Fibroblast of skin of scalp (primary cell): Measurements from ENCODE around the gene ALG5. TPM values are rescaled to one million over a fixed set of nuclear protein-coding genes. Genes with fewer than 3 reads are reported as not detected.
A peak's percentile ranks its signal among the peaks of the same experiment; 100 is the strongest.

ENCODE experiments used
- DNase-seq: peaks from one replicate; pipeline ENCODE4 v3.0.0-alpha.2; 2013
- polyA plus RNA-seq, 2 experiments: library from polyadenylated mRNA; unstranded; fragments of 120-200 nt; gene quantifications; one replicate each; pipeline ENCODE4 v1.2.1, GENCODE V29; 2013; ENCODE audit not compliant: insufficient read length in 2 of 2

The ALG5 gene
- 25.9 TPM for polyA plus RNA-seq (2013, experiment 1 of 2; ENCODE audit: insufficient read length)
- polyA plus RNA-seq (2013, experiment 2 of 2; ENCODE audit: insufficient read length), result 26.4 TPM

DNA sequence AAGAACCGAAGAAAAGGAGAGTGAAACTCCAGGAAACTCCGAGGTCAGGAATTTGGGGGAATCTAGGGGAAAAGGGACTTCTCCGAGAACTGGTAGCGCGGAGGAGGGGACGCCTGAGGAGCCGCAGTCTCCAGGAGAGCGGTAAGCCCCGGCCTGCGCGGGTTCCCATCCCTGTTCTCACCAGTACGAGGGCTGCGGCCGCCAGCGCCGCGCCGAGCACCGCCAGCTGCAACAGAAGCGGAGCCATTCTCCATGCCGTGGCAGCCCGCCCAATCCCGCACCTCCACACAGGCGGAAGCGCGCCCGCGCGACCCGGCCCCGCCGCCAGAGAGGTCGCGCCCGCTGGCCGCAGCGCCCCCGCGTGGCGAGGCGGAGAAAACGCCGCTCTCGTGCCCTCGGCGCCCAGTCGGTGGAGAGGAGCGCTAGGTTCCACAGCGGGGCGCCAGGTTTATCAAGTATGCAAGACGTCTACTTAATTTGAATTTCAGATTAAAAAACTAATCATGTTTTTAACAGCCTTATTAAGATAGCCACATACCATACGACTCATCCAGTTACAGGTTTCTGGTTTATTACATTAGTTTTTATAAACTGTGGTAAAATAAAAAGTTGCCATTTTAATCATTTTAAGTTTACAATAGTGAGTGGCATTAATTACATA lies at the start of gene ALG5:
Gene ALG5 (minus strand): TSS at position 287 of the 661 bp plus-strand sequence. CDS start 40 bp downstream, at position 247.
- peak; percentile 90 for DNase-seq

DNA sequence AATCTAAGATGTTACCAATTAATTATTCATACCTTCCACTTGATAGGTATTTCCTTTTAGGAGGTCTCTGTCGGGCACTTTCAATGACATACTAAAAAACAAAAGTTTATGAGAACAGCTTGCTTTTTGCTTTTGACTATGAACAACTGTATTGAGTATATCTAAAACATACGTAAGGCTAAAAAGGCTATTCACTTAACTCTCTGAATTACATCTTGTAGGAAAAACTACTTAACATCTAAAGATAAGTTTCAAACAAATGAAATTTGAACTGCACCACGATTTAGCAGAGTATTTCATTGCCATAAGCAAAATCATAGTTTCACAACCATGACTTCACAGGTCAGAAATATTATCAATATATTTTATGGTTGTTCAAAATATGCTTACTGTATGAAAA lies 48.7 kb upstream of the ALG5 start:
- DNase-seq, result no peak

DNA sequence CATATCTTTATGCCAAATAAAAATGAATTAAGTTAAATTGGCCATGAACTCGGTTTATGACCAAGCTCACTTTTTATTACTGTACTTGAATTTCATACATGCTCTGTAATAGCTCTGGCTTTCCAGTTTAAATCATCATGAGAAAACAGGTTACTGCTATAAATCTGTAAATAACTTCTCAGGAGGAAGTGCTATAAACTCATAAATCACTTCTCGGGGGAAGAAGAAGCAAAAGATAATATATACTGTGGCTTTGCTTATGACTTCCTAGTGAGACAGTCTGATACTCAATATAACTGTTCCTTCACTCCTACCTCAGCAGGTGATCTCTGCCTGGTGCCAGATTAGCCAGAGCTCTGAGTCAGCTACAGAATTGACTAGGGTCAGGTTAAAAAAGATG lies 47.9 kb upstream of the ALG5 start:
- DNase-seq, result no peak

DNA sequence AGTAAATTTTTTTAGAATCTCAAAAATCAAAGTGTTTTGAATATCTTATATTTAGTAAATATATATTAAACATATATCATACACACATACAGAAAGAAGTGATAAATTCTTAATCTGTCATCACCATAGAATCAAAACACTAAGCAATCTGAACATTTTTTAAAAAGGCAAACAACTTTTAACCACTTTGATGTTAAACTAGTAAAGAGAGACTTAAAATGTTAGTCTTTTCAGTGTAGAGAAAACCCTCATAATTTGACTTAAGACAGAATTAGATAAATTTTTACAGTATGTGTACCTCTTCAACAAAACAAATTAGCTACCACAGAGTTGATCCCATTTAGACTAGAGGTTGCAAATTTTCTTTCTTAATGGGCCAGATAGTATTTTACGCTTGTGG lies 46.9 kb upstream of the ALG5 start:
- DNase-seq, result no peak

GRCh38 chr13:37040789-37041188 lies 41.6 kb upstream of the ALG5 start:
- no peak for DNase-seq

DNA sequence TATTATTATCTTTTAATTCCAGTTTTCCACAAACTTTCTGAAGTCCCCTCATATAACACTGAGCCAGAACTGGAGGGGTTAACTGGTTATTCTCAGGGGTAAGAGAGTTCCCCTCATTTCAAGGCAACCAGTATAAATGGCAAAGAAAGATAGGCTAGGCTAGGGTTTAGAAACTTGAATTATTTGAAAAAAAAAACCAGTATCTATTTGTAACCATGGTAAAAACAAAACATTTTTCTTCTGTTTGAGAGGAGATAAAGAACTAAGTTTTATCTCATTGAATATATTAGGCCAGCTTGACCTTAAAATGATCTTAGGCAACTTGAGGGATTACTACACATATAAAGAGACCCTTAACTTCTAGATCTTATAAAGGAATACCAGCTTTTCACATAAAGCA lies 40.8 kb upstream of the ALG5 start:
- DNase-seq, result no peak

GRCh38 chr13:37037241-37037640 lies 38.1 kb upstream of the ALG5 start:
- no peak for DNase-seq

- peak; percentile 31 for DNase-seq
These were observed 30.5 kb upstream of the ALG5 start for GRCh38 chr13:37029617-37030016.

DNA sequence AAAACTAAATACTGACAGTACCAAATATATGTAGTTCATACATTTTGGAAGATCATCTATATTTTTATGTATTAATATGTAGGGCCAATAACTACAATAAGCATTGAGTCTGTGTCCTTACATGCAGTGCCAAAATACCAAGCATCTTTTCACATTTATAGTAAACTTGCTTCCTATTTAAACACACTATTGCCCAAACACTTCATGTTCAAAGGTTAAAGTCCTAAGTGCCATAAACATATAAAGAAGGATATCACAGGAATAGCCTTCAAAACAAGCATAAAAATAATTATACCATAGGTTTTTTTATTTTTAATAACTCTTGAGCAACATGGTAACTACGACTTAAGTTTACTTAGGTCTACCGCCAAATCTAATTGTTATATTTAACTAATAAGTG lies 28.5 kb upstream of the ALG5 start:
- DNase-seq, result no peak

DNA sequence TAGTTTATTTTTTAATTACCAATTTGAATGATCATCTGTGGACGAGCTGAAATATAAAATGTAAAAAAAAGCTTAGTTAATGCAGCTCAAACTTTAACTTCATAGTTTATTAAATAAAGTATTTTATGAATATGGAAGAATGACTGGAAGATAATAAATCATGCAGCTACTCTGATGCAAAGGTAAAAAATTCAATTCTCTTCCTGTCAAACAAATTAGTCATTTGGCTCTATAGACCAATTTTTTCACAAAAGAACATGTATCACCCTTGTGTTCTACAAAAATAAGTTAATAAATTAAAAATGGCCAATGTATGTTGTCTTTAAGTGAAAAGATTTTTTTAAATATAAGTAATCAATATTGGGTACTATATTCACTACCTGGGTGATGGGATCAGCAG lies 27.6 kb upstream of the ALG5 start:
- DNase-seq, result no peak

- DNase-seq, result peak; percentile 2
These were observed 24.7 kb upstream of the ALG5 start for GRCh38 chr13:37023871-37024270.

DNA sequence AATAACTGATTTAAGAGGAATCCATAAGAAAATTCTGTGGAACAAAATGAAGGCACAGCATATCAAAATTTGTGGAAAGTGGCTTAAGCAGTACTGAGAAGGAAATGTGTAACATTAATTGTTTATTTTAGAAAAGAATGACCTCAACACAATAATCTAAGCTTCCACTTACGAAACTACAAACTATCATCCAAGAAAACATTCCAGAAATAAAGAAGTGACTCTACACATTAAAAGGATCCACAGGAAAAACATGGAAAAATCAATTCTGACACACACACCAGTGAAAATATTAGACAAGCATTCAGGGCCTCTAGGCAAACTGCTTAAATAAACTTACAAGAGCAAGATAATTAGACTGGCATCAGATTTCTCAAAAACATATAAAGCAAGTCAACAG lies 15.5 kb upstream of the ALG5 start:
- DNase-seq, result peak; percentile 36

GRCh38 chr13:37011788-37012187 lies 12.6 kb upstream of the ALG5 start:
- no peak for DNase-seq

- DNase-seq, result no peak
These were observed 11.9 kb upstream of the ALG5 start for GRCh38 chr13:37011002-37011401.

DNA sequence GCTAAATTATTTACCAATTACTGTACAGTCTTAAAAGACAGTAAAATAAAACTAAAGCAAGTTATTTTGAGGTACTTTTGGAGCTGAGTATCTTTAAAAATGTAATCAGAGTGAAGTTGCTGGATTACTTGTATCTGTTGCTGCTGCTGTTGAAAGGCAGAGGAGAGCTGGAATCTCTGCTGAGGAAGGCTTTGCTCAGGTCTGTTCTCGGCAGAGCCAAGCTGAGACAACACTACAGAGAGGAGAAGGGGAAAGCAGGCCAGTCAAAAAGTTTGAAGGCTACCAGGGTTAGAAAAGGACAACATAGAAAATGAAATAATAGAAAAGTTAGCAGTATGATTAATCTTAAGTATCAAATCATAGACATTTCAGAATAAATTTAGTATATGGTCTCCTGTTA lies 11.3 kb upstream of the ALG5 start:
- no peak for DNase-seq

DNA sequence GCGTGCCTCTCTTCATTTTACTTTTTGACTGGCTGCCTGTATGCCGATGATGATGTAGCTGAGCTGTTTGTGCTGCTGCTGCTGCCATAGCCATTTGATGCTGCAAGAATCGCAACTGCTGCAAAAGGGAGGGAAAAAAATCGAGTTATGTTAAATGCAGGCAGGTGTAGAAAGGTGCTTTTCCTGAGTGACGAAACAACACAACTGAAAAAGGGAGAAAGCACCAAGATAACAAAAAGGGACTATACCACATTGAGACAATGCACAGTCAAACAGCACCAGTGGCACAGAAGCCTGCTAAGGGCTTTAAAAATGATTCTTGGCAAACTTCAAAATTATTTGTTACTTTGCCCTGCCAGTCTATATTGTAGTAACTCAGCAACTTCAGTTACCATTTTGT lies 10.6 kb upstream of the ALG5 start:
- DNase-seq, result no peak

DNA sequence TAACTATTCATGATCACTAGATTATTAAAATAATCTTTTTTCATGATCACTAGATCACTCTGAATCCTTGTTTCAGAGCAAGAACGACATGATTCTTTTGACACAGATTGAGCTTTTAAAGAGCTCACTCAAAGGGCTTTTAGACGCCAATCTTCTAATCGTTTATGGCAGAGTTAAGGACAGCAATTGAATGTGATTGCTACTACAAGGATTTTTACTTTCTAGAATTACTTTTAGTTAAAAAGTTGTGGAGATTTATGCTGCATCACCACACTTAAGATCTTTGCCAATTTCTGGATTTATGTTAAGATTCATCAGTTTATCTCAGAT lies 2.7 kb upstream of the ALG5 start:
- DNase-seq, result no peak

- DNase-seq, result peak; percentile 3
These were observed 507 bp downstream of the ALG5 start for GRCh38 chr13:36998624-36999041.

DNA sequence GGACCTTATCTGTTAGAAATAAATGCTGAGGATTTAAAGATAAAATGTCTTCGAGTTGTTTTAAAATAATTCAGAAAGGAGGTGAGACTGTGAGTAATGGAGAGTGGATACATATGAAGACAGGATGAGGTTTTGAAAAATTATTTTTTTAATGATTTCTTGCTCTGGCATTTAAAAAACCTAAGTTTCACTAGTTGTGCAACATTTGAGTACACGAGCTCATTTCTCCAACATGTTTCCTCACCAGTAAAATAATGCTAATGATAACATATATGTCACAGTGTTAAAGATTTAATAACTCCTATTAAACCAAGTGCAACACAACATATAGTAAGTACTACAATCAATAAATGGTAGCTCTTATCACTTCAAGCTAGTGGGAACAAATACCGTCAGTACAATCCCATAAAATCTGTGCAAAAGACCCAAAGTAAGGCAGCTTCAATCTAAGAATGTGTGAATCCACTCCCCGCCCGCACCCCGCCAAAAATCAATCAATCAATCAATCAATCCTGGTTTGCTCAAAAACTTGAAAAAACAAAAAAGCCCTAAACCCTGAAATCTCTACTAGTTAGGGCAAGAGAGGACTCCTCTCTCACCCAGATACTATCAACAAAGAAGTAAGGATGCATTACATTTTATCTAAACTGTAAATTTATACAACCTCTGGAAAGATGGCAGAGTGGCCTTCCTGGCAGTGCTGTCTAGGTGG lies 1.3 kb downstream of the ALG5 start:
- peak; percentile 9 for DNase-seq

DNA sequence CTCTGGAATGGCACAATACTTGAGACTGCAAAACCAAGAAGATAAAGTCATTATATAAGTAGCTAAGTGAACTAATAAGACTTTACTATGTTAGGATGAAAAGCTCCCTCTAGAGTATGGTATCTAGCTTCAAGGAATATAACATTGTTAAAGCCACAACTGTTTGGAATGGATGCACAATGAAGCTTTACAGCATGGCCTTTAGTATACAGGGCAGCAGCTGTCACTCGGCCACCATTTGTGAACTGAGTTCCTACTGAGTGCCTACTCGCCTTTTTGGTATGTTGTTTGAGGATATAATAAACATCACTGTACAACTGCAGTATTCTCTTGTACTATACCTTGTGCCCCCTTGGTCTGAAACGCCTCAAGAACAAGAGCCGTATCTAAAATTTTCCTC lies 6.8 kb downstream of the ALG5 start:
- no peak for DNase-seq

GRCh38 chr13:36986462-36987240 lies 12.5 kb downstream of the ALG5 start:
- DNase-seq, result no peak

GRCh38 chr13:36981156-36981743 lies 17.9 kb downstream of the ALG5 start:
- peak; percentile 53 for DNase-seq

GRCh38 chr13:36979361-36980050 lies 19.6 kb downstream of the ALG5 start:
- peak; percentile 6 for DNase-seq
